AML-193 (cell line): Measurements from ENCODE around the gene POF1B.

ENCODE experiments used
- DNase-seq, 2 experiments: peaks; one replicate each; lab custom pipeline; 2025; lab: John Stamatoyannopoulos, UW

POF1B gene

GRCh38 chrX:85243761-85244449 is 135.6 kb downstream of the POF1B start, which contains the start of the genes SATL1 and ZNF711:
TSS of gene SATL1 (minus strand) at chrX:85243779. CDS start at chrX:85108968, 134,811 bp downstream.
TSS of gene ZNF711 (plus strand) at chrX:85243991. CDS start at chrX:85247573, 3,582 bp downstream.
- DNase-seq, result no peak

- DNase-seq, result no peak
These were observed 136.3 kb downstream of the POF1B start for GRCh38 chrX:85243155-85243554.
